HG03342 (cell line): Measurements from ENCODE around the gene LDLRAD3.
"Not testable (repeated sequence)": the region's sequence is repeated elsewhere in the genome, so short reads cannot be mapped to it uniquely, and the experiment has no call there.

ENCODE experiments used
- ATAC-seq: cut with Tn5 transposase; IDR thresholded peaks from one replicate; pipeline ENCODE4 v1.9.1; 2021; ENCODE audit warnings: mild to moderate bottlenecking, moderate library complexity; ENCODE audit not compliant: unreplicated experiment

The LDLRAD3 gene

DNA sequence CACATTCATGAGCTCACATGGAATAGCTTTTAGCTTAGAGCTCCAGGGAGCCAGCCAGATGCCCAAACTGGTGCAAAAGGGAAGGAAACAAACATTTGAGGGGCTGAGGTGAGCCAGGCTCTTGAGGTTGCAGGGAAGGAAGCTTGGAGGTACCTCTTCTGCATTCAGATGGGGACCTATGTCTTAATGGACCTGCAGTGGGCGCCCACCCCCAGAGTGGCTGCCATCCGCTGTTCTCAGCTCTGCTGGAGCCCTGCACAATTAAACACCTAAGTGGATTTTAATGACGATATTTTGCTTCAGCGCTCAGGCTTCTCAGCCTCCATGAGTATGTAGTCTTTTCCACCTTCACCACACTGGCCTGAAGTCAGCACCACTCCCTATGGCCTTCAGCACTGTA, 100.8 kb downstream of the LDLRAD3 start:
- no peak for ATAC-seq

DNA sequence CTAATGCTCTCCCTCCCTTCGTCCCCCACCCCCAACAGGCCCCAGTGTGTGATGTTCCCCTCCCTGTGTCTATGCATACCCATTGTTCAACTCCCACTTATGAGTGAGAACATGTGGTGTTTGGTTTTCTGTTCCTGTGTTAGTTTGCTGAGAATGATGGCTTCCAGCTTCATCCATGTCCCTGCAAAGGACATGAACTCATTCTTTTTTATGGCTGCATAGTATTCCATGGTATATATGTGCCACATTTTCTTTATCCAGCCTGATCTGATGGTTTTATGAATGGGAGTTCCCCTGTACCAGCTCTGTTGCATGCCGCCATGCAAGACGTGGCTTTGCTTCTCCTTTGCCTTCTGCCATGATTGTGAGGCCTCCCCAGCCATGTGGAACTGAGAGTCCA, 102.1 kb downstream of the LDLRAD3 start:
- not testable (repeated sequence) for ATAC-seq

DNA sequence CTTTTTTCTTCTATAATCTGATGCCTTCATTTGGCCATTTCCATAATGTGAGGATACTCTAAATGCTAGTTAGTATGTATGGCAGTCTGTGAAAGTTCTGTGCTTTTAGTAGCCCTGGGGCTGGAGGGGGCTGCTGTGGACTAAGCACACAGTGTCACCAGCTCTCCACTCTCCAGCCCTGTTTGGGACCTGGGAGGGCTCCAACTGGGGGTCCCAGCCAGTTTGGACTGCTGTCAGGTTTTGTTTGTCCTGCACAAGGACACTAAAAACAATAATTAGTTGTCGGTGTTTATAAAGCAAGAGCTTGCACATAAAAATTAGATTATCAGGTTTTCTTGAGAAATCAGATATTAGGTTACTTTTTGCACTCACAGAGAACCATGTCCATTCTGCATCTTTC, 103.1 kb downstream of the LDLRAD3 start:
- no peak for ATAC-seq

DNA sequence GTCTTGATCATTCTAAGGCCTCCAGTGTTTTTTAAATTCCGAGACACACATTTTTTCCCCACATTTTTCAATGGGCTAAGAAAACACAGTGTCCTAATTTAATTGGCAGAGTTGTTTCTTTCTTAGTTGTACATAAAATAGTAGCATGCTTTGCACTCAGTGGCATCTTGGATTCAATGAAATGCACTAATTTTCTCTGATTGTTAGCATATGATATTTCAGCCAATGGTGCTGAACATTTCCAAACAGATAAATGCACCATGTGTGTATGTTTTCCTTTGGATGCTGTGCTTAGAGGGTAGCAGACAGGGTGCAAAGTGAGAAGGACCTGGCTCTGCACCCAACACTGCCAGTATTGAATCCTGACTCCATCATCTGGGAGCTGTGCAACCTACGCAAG, 103.5 kb downstream of the LDLRAD3 start:
- ATAC-seq = no peak

DNA sequence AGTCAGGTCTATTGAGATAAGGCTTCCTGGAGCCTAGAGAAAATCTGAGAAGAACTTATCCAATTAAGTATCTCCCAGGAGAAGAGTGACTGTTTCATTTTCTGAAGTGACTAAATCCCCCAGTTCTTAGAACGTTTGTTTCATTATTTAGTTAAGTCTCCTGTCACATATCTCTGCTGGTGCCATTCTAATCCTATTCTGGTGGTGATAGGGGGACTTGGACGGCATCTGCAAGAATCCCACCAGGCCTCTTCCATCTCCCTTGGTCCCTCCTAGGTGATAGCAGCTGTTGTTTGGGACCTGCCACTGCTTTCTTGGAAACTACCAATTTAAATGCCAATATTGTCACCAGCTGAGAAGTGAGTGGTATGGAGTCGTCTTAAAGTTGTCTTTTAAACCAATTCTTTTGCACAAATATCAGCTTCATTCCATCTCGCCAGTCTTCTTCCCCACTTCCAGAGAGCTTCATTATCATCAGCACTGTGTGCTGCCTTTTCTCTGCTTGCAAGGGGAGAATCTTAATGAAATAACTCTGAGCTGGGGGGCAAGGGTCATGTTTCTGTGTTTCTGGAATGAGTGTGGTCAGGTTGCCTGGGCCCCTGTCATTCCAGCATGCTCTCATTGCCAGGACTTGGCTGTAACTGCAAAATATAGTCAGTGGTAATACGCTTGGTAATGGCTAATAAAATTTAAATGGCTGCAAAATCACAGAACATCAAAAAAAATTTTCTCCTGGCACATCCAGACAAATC, 104.8 kb downstream of the LDLRAD3 start:
- ATAC-seq = no peak

DNA sequence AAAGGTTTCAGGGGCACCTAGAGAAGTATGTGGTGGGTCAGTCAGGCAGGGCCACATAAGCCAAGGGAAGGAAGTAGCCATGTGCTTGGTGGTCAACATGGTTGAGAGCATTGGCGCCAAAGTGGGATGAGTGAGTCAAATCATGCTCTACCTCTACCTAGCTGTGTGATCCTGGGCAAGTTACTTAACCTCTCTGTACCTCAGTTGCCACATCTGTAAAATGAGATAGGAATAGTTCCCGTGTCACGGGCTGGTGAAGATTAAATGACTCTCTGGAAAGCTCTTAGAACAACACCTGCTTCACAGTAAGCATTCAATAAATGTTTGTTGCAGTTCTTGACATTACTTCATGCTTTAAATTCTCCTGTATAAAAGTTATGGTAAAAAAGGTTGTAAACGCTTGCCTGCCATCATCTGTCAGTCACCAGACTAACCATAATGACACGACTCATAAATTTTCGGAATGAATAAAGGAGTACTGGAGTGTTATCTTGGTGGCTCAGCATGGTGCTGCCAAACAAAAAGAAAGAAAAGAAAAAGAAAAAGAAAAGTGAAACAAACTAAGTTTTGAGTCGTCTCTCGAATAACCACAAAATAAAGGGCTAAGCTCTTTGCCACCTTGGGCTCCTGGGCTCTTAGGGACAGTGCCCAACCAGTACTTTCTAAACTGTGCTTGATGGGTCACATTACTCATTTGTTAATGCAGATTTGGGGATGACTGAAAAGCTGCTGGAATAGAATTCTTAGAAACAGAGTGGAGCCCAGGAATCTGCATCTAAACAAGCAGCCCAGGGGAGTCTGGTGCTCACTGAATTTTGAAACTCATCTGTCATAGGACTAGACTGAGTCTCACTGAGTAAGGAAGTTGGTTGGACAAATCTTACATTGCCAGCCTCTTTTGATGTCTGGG, 107.6 kb downstream of the LDLRAD3 start:
- no peak for ATAC-seq

DNA sequence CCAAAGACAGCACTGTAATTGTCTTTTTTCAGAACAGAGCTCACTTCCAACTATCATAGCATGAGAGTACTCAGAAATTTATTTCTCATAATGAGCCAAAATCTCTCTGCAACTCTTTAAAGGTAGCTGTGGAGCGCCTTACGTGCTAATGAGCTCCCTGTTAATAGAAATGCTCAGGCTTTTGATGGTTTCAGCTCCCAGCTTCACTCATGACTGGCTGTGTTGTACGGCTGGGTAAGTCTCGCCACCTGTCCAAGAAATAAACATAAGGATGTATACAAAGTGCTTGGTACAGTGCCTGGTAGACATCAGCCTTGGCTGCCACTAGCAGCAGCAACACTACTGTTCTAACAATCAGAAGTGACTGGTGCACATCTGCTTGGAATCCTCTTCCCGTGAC, 109.4 kb downstream of the LDLRAD3 start:
- no peak for ATAC-seq

DNA sequence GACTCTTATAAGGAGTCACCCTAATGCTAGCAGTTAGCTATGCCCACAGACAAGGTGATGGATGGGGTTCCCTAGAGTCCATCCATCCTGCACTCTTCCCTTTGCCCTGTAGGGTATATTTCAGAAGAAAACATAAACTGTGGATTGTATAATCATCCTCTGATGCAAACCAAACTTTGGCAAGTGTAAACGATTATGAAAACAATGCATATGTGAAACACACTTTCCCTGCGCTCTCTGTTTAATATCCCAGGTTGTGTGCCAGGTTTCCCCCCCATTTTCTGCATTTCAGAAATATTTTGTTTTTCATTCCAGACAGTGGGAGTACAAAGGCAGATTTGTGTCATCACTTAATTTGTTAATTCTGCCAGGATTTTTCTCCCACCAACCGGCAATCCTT, 110.0 kb downstream of the LDLRAD3 start:
- ATAC-seq = no peak

DNA sequence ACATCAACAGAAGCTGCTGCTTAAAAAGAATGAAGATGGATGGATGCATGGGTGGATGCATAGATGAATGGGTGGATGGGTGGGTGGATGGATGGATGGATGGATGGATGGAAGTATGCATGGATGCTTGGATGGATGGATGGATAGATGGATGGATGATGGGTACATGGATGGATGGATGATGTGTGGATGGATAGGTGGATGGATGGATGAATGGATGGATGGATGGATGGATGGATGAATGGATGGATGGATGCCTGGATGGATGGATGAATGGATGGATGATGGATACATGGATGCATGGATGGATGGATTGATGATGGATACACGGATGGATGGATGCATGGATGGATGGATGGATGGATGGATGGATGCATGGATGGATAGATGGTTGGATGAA, 110.8 kb downstream of the LDLRAD3 start:
- no peak for ATAC-seq

DNA sequence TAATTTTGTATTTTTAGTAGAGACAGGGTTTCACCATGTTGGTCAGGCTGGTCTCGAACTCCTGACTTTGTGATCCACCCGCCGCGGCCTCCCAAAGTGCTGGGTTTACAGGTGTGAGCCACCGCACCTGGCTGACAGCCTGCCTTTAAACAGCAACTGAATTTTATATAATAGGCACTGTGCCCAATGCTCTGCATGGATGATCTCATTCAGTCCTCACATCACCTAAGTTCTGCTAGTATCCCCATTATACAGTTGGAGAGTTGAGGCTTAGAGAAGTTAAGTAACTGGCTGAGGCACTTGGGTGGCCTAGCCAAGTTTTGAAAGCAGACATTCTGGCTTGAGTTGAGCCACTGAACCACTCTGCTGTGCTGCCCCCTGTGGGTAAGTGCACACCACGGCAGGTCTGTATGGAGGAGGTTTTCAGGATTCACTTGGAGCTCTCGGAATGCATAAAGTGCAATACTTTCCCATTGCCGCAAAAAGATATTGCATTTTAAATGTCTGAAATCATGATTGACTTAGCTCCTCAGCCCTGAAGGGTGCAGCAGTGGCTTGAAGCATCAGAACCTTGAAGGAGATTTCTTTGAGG, 112.4 kb downstream of the LDLRAD3 start:
- no peak for ATAC-seq

DNA sequence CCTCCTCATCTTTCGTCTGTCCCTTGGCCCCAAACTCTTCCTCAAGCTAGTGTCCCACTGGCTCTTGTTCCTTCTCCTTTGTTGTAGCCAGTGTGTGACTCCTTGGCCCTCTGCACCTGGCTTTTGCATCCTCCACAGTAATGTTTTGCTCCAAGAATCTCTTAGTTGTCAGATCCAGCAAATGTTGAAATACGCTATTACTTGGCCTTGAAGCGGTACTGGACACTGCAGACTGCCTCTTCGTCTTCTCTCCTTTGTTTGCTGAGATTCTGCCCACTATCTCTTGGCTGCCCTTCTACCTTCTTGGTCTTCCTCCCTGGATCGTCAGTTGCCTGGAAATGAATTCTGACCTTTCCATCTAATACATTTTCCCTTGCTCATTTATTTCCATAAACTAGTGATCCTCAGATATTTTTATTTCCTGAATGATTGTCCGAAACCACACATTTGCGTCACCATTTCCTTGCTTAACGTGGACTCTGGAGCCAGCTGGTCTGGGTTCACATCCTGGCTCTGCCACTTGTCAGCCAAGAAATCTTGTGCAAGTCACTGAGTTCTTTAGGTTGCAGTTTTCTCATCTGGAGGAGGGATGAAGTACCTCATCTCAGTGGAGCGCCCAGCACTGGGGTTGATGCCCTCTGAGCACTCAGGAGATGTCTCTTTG, 113.6 kb downstream of the LDLRAD3 start:
- ATAC-seq = no peak

DNA sequence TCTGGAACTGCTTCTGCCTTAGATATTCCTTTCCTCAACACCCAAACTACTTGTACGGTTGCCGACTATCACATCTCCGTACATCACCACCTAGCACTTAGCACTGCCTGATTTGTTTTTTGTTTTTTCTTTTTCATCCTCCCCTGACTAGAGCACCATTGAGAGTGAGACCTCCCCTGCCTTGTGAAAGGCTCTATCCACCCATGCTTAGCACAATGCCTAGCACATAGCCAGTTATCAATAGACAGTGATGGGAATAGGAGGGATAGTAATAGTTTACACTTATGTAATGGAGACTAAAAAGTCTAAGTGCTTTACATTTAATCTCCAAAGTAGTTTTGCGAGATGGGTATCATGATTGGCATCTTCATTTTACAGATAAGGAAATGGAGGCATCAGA, 115.8 kb downstream of the LDLRAD3 start:
- ATAC-seq = no peak

DNA sequence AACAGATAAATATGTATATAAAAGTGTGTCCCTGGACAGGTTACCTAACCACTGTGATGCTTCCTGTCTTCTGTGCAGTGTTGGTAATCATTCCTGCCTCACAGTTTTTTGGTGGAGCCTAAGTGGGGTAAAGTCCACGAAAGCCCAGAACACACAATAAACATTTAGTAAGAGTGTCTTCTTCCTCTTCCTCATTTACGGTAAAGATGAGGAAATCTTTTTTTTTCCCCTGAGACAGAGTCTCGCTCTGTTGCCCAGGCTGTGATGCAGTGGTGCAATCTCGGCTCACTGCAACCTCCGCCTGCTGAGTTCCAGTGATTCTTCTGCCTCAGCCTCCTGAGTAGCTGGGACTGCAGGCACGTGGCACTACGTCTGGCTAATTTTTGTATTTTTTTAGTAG, 117.1 kb downstream of the LDLRAD3 start:
- ATAC-seq = no peak

DNA sequence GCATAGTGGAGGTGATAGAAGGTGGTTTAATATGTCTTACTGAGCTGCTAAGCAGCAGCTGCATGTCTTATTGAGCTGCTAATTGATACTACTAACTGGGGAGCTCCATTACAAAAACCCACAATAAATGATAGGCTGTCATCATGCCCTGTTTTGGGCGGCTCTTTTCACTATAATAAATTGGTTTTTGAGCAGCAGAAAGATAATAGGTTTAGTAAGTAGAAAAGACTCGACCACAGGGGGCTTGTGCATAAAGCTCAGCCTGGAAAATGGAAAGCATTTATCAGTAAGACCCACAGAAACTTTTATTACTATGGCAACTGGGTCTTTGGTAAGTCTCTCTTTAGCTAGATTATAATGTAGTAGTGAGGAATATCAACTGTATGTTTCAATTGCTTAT, 117.6 kb downstream of the LDLRAD3 start:
- ATAC-seq = no peak

DNA sequence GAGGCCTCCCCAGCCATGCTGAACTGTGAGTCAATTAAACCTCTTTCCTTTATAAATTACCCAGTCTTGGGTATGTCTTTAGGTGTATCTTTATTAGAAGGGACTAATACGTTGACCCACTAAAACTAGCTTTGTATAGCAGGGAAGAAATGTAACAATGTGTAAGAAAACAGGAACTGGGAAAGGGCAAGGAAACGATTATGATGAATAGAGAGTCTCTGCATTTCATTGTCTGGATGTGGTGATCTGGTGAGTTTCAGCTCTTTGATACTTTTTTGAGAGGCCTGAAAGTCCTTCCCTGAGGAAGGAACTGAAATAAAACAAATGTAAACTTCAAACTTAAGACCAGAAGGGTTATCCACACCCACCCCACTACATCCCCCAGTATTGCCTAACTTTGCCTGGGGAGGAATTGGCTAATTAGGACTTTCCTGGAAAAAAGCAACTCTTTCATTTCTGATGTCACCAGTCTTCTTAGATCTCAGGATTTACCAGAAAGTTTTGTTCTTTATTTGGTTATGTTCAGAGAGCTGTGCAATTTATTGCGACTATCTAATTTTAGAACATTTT, 119.0 kb downstream of the LDLRAD3 start:
- no peak for ATAC-seq

DNA sequence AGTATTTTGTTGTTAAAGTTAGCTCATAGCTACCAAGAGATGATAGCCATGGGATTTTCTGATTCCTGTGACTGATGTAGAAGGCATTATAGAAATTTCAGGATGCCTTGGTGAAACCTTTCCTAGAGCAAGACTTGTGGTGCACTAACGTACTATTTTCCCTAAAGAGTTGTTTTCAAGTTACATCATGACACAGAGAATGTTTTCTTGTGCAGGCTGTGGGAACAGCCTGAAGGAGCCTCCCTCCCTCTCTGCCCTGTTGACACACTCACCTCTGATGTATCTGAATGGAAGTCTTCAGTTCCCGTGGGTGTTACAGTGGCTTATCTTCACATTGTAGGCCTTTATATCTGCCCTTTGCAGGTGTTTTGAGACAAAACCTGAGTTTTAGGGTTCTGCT, 121.6 kb downstream of the LDLRAD3 start:
- ATAC-seq = no peak

DNA sequence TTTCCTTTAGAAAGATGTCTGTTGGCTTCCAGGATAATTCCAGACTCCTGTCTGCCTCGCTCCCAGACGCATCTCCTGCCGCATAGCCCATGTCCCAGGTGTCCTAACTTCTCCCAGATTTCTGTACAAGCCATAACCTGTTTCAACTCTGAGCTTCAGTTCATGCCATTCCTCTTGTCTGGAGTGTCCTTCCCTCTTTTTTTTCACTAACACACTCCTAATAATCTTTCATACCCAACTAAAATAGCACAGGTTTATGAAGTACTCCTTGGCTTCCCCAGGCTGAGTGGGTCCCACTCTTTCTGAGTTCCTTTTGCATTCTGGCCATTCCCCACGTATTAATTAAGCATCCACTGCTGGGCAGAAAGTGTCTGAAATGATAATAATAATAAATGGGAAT, 123.0 kb downstream of the LDLRAD3 start:
- no peak for ATAC-seq

DNA sequence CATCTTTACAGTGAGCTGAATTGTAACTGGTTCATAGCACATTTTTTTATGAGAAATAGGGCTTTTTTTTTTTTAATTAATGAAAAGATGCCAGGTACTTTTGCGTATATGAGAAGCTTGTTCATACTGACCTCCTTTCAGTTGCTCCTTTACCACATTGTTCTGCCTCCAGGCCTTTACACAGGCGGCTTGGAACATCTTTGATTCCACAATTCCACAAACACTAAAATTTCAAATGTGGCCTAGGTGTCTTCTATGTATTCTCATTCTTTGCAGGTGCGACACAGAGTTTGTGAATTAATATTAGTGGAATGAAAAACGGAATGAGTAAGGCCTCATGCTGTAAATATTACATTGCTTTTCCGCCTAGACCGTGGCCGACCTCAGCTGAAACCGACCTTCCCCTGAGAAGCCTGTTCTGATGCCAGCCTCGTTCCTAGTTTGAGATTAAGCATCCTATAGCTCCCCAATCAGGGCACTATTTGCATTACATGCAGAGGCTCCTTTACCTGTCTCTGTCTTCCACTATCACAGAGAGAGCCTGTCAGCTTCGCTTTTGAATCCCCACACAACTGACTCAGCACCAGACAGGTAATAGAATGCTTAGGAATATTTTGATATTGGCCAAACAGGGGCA, 125.8 kb downstream of the LDLRAD3 start:
- ATAC-seq = no peak

DNA sequence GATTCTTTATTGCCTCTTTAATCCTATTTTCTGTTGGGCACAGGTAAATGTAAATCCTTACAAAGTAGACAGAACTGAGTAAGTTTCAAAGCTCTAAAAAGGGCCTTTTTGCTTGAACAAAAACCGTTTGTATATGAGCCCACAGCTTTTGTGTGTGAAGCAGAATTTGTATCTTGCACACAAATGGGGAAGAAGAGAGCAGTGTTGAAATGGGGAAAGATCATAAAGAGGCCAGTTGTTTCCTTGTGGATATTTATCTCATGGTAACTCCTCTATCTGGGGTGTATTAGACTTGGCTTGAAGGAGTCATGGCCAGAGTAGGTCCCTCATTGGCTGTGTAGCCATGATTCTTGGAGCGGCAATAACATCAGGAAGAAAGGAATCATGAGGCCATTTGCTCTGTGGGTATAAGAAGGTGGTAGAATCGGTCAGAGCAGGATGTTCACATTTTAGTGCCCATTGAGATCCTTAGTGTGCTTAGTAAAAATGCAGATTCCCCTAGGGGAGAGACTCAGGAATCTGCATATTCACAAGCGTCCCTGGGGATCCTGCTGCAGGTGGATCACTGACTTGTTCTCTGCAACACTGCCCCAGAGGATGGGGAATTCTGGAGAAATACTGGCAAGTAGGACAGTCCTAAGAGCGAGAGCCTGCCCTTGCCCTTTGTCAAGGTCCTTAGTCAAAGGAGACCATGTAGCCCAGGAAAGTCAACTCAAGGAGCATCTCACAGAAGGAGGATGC, 126.5 kb downstream of the LDLRAD3 start:
- ATAC-seq = no peak

DNA sequence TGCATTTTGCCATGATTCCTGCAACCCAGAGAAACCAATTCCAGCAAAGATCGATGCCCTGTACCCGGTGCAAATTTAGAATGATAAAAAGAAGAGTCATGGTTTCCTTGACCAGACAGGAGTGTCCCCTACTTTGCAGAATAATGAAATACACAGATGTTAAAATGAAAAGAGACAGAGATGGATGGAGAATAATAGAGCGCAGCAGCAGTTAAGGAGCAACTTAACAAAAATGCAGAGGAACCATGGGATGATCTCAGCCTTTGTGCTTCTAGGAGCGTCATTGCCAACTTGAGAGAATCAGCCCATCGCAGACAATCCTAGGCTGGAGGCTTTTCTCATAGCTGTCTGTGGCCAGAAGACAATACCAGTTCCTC, 127.1 kb downstream of the LDLRAD3 start:
- no peak for ATAC-seq
